Body of pancreas (tissue), 4 donors: ENCODE measurements around the gene BLOC1S5.

ENCODE experiments used
- CTCF ChIP-seq, 7 experiments: fragments of 450-650 bp in 4 of 7; fragments of 200-600 bp in 3 of 7; sonication (generic) in 3 of 7; IDR thresholded peaks; one replicate each; pipeline ENCODE4 v1.5.1; 2016 to 2019; ENCODE audit warnings: antibody characterized with exemption in 7 of 7
- POLR2A ChIP-seq, 3 donors: fragments of 450-650 bp; IDR thresholded peaks; one replicate each; pipeline ENCODE4 v1.6.1; 2016; ENCODE audit warnings: antibody characterized with exemption in 3 of 3, mild to moderate bottlenecking in 2 of 3

- no peak for TF ChIP-seq POLR2A (IDR thresholded peaks at IDR 0.05)
- TF ChIP-seq CTCF (IDR thresholded peaks at IDR 0.05) = no peak
These were observed 23.9 kb upstream of the BLOC1S5 start for GRCh38 chr6:8087870-8088754.
